ENCODE measurements around the gene MORC3.

DNA sequence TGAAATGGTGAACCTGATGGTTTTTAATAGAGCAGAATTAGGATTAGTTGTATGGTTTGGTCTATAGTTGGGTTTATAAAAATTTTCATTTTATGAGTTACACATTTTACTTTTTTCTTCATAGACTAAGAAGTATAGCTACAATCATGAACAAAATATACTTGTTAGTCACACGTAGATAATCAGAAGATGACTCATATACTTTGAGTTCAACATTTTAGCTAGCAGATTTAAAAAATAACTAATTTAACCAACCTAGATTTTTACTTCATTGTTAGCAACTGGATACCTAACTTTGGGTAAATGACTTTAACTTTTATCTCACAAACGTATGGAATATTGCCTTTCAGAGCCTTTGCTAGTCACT is 27.9 kb downstream of the MORC3 start:
- no peak for TF ChIP-seq CTCF (IDR thresholded peaks at IDR 0.05)
- no peak for TF ChIP-seq EZH2 (IDR thresholded peaks at IDR 0.05; ENCODE audit: borderline replicate concordance, insufficient read depth, low read depth, low read length, poor library complexity, severe bottlenecking)

Measured in B cell (primary cell).